GM18502 (cell line): ENCODE data around the gene SYDE1.
A peak's percentile ranks its signal among the peaks of the same experiment; 100 is the strongest.

Source experiments
- ATAC-seq: cut with Tn5 transposase; IDR thresholded peaks from one replicate; pipeline ENCODE4 v1.9.1; 2021; ENCODE audit warnings: mild to moderate bottlenecking; ENCODE audit not compliant: unreplicated experiment, poor library complexity

The SYDE1 gene

GRCh38 chr19:15123031-15123890, 16.1 kb downstream of the SYDE1 start:
- ATAC-seq = no peak

- no peak for ATAC-seq
These were observed 16.7 kb downstream of the SYDE1 start for GRCh38 chr19:15123900-15124299.

GRCh38 chr19:15124572-15125231, 17.5 kb downstream of the SYDE1 start:
- ATAC-seq = no peak

GRCh38 chr19:15125232-15126067, 18.2 kb downstream of the SYDE1 start:
- ATAC-seq = peak; percentile 90

- no peak for ATAC-seq
These were observed 19.1 kb downstream of the SYDE1 start for GRCh38 chr19:15126131-15126910.

- no peak for ATAC-seq
These were observed 21.1 kb downstream of the SYDE1 start for GRCh38 chr19:15128162-15128770.

- no peak for ATAC-seq
These were observed 22.8 kb downstream of the SYDE1 start for GRCh38 chr19:15129856-15130585.

- ATAC-seq = no peak
These were observed 29.2 kb downstream of the SYDE1 start for GRCh38 chr19:15136234-15136954.

GRCh38 chr19:15137777-15138176, 30.6 kb downstream of the SYDE1 start:
- no peak for ATAC-seq

- no peak for ATAC-seq
These were observed 31.2 kb downstream of the SYDE1 start for GRCh38 chr19:15138427-15138826.

GRCh38 chr19:15141143-15141542, 33.9 kb downstream of the SYDE1 start:
- no peak for ATAC-seq

- no peak for ATAC-seq
These were observed 35.1 kb downstream of the SYDE1 start for GRCh38 chr19:15142313-15142712.

- no peak for ATAC-seq
These were observed 36.9 kb downstream of the SYDE1 start for GRCh38 chr19:15144046-15144646.

- no peak for ATAC-seq
These were observed 39.9 kb downstream of the SYDE1 start for GRCh38 chr19:15147090-15147489.

GRCh38 chr19:15149737-15150136, 42.5 kb downstream of the SYDE1 start:
- ATAC-seq = no peak

GRCh38 chr19:15154002-15154612, 46.9 kb downstream of the SYDE1 start:
- ATAC-seq = no peak

- ATAC-seq = no peak
These were observed 48.1 kb downstream of the SYDE1 start for GRCh38 chr19:15155296-15155695.

GRCh38 chr19:15156391-15156790, 49.2 kb downstream of the SYDE1 start:
- no peak for ATAC-seq
